Keratinocyte (primary cell): ENCODE data around the gene ZNF236. TPM values are rescaled to one million over a fixed set of nuclear protein-coding genes. Genes with fewer than 3 reads are reported as not detected.

Experiments
- DNase-seq: peaks from one replicate; pipeline ENCODE4 v3.0.0-alpha.2; 2011; ENCODE audit warnings: low read depth, missing footprints, low spot score
- FAIRE-seq: peaks from 2 replicates; lab custom pipeline; 2011; peaks lifted over from hg19 to GRCh38; lab: Jason Lieb, UNC
- H2AFZ ChIP-seq: 2 replicates; pipeline ENCODE4 v1.6.0; 2012; ENCODE audit warnings: low read length, control low read depth, inconsistent platforms; ENCODE audit not compliant: control insufficient read depth
- H3K27ac ChIP-seq: 2 replicates; pipeline ENCODE4 v1.5.1; 2011; ENCODE audit warnings: low read length; ENCODE audit not compliant: control insufficient read depth, insufficient read depth
- H3K27me3 ChIP-seq: 3 replicates; pipeline ENCODE4 v1.6.0; 2011; ENCODE audit warnings: low read length; ENCODE audit not compliant: control insufficient read depth, insufficient read depth; ENCODE audit errors: extremely low read depth
- H3K36me3 ChIP-seq, 2 experiments: 2 replicates in 1 of 2; 3 replicates in 1 of 2; pipeline ENCODE4 v1.5.1; 2011; ENCODE audit warnings: low read length in 2 of 2, mild to moderate bottlenecking in 1 of 2; ENCODE audit not compliant: control insufficient read depth in 2 of 2, insufficient read depth in 2 of 2; ENCODE audit errors: extremely low read depth in 1 of 2
- H3K4me1 ChIP-seq: 3 replicates; pipeline ENCODE4 v1.5.1; 2011; ENCODE audit warnings: low read length; ENCODE audit not compliant: control insufficient read depth, insufficient read depth; ENCODE audit errors: extremely low read depth
- H3K4me2 ChIP-seq: 3 replicates; pipeline ENCODE4 v1.6.0; 2011; ENCODE audit warnings: low read depth, low read length; ENCODE audit not compliant: control insufficient read depth, insufficient read depth; ENCODE audit errors: extremely low read depth
- H3K4me3 ChIP-seq, 3 experiments: fragments of 200-600 bp in 1 of 3; sonication (generic) in 1 of 3; 2 replicates in 2 of 3; 3 replicates in 1 of 3; pipeline ENCODE4 v1.5.1; 2011 to 2016; ENCODE audit warnings: low read length in 3 of 3, mild to moderate bottlenecking in 3 of 3, control low read depth in 2 of 3, inconsistent platforms in 1 of 3, low read depth in 1 of 3, mixed read lengths in 1 of 3, mixed run types in 1 of 3, moderate library complexity in 1 of 3; ENCODE audit not compliant: control insufficient read depth in 2 of 3, insufficient read depth in 2 of 3; ENCODE audit errors: extremely low read depth in 1 of 3
- H3K79me2 ChIP-seq: 2 replicates; pipeline ENCODE4 v1.6.0; 2012; ENCODE audit warnings: low read length; ENCODE audit not compliant: control insufficient read depth, insufficient read depth
- H3K9ac ChIP-seq: 3 replicates; pipeline ENCODE4 v1.6.0; 2011; ENCODE audit warnings: low read length; ENCODE audit not compliant: control insufficient read depth, insufficient read depth; ENCODE audit errors: extremely low read depth
- H3K9me1 ChIP-seq: 3 replicates; pipeline ENCODE4 v1.6.0; 2011; ENCODE audit warnings: low read length; ENCODE audit not compliant: control insufficient read depth, insufficient read depth; ENCODE audit errors: extremely low read depth
- H3K9me3 ChIP-seq: 2 replicates; pipeline ENCODE4 v1.5.1; 2012; ENCODE audit warnings: low read depth, low read length; ENCODE audit not compliant: control insufficient read depth
- H4K20me1 ChIP-seq: 3 replicates; pipeline ENCODE4 v1.6.0; 2011; ENCODE audit warnings: low read length; ENCODE audit not compliant: control insufficient read depth, insufficient read depth; ENCODE audit errors: extremely low read depth
- EZH2 ChIP-seq: IDR thresholded peaks from one replicate; pipeline ENCODE4 v1.6.1; 2012; ENCODE audit warnings: inconsistent platforms, mild to moderate bottlenecking, low read length, moderate library complexity
- dilution Hi-C: fragments of 300-500 bp; cut with MboI; formaldehyde crosslinking; loops from one replicate; pipeline ENCODE4 v1.7.0; 2020; ENCODE audit warnings: low sequenced_read_pairs; ENCODE audit not compliant: extremely low pct_ligation_motif_present
- polyA plus RNA-seq, 5 experiments: library from polyadenylated mRNA; depleted of rRNA in 3 of 5; stranded (reverse) in 3 of 5; stranded (forward) in 1 of 5; unstranded in 1 of 5; fragments of >200 nt; gene quantifications; 1 replicate in 1 of 5; 2 replicates in 3 of 5; 3 replicates in 1 of 5; pipeline versions ENCODE4 v1.2.1 to v1.2.3, GENCODE V29; 2011 to 2012; ENCODE audit warnings: missing spikeins in 2 of 5, low read depth in 1 of 5, low replicate concordance in 1 of 5
- TF ChIP-seq, protein P1 (sequence below), 3 experiments: IDR thresholded peaks in 1 of 3; conservative IDR thresholded peaks in 1 of 3; optimal IDR thresholded peaks in 1 of 3; 2 replicates in 2 of 3; 3 replicates in 1 of 3; pipeline versions ENCODE3 to v1.5.1; 2011; ENCODE audit warnings: low read length in 3 of 3, mild to moderate bottlenecking in 3 of 3, moderate library complexity in 2 of 3, control low read depth in 1 of 3, inconsistent platforms in 1 of 3; ENCODE audit not compliant: insufficient read depth in 2 of 3; ENCODE audit errors: extremely low read depth in 1 of 3

ZNF236 gene
- polyA plus RNA-seq, 1 donor (not counting 4 experiments of a cell fraction or from before 2014, with no cell fraction given) = 4.5 TPM

DNA sequence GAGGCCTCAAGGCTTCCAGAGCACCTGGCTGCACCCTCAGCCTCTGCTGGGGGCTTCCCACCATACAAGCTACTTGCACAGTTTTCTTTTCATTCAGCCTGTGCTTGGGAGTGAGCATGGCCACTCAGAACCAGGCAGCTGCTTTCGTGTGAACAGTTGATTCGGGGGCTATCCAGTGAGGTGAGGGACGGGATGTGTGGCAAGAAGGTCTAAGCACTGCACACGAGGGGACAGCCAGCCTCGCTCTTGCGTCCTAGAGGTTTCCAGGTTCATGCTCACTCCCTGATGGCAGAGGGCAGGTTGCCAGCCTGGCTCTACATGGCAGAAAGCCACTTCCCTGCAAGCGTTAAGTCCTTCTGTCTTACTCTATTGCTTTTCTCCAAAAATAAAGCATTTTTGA, 164.0 kb downstream of the ZNF236 start:
- Histone ChIP-seq H4K20me1 (no peaks in the 10 kb centered on the region), H3K27me3 (peaks cover under 1% of the 10 kb centered on the region), H3K9me1 (no peaks in the 10 kb centered on the region), H3K36me3 (no peaks in the 10 kb centered on the region), H3K9me3 (no peaks in the 10 kb centered on the region), H3K4me3 (no peak overlapping the region), H3K9ac (no peak overlapping the region), H3K4me2 (no peak overlapping the region), H3K4me1 (peaks cover 3% of the 10 kb centered on the region), H3K27ac (no peak overlapping the region), H3K79me2 (no peaks in the 10 kb centered on the region), H2AFZ (no peak overlapping the region)
- DNase-seq = no peak
- dilution Hi-C loops = no loop called here
- TF ChIP-seq EZH2 = no peak
- TF ChIP-seq, protein P1, sequence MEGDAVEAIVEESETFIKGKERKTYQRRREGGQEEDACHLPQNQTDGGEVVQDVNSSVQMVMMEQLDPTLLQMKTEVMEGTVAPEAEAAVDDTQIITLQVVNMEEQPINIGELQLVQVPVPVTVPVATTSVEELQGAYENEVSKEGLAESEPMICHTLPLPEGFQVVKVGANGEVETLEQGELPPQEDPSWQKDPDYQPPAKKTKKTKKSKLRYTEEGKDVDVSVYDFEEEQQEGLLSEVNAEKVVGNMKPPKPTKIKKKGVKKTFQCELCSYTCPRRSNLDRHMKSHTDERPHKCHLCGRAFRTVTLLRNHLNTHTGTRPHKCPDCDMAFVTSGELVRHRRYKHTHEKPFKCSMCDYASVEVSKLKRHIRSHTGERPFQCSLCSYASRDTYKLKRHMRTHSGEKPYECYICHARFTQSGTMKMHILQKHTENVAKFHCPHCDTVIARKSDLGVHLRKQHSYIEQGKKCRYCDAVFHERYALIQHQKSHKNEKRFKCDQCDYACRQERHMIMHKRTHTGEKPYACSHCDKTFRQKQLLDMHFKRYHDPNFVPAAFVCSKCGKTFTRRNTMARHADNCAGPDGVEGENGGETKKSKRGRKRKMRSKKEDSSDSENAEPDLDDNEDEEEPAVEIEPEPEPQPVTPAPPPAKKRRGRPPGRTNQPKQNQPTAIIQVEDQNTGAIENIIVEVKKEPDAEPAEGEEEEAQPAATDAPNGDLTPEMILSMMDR (optimal IDR thresholded peaks at IDR 0.05 in 1 of 3, IDR thresholded peaks at IDR 0.05 in 1 of 3, conservative IDR thresholded peaks at IDR 0.05 in 1 of 3; ENCODE audit: extremely low read depth in 1 of 3, insufficient read depth in 2 of 3, low read length in 3 of 3) = no peak
- FAIRE-seq = no peak

DNA sequence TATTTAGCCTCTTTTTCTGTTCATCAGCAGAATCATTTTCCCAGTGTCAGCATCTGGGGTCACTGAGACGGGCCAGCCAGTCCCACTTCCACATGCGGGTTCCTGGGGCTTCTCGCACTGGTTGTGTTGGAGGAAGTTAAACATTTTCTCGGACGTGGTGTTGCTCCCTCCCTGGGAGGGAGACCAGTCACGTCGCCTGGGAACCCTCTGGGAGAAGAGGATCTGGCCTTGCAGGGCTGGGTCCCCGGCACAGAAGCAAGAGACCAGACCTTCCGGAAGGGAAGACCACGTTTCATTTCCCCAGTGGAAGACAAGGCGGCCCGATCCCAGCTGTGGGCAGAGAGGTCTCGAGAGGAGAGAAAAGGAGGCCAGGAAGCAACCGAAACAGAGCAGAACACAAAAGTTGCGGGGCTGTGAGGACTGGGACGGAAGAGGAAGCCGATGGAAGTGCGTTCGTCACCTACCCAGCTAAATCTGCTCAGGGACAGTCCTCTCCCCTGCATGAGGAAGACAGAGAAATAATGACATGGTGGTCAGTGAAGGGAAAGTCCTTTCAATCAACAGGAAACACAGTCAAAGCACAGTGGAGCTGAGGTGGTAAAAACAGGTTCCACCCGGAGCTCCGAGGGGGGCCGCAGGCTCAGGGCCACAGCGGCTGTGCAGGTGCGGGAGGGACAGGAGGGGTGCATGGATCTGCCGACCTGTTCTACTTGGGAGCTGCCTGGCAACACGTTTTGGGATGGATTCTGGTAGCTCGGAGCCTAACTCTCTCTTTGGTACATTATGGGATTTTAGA, 165.9 kb downstream of the ZNF236 start:
- H4K20me1 ChIP-seq = no peaks in the 10 kb centered on the region
- TF ChIP-seq, protein P1 (optimal IDR thresholded peaks at IDR 0.05 in 1 of 3, IDR thresholded peaks at IDR 0.05 in 1 of 3, conservative IDR thresholded peaks at IDR 0.05 in 1 of 3; ENCODE audit: extremely low read depth in 1 of 3, insufficient read depth in 2 of 3, low read length in 3 of 3) = no peak
- H3K9me1 ChIP-seq = no peaks in the 10 kb centered on the region
- H3K27ac ChIP-seq = no peak overlapping the region
- H3K79me2 ChIP-seq = no peaks in the 10 kb centered on the region
- DNase-seq (no peak), FAIRE-seq (no peak)
- no peaks in the 10 kb centered on the region for H3K9me3 ChIP-seq
- H3K9ac ChIP-seq = no peak overlapping the region
- H3K36me3 ChIP-seq = no peaks in the 10 kb centered on the region
- no peak overlapping the region for H2AFZ ChIP-seq
- dilution Hi-C loops = no loop called here
- no peak overlapping the region for H3K4me2 ChIP-seq
- H3K27me3 ChIP-seq = peaks cover 3% of the 10 kb centered on the region
- no peak overlapping the region for H3K4me3 ChIP-seq
- H3K4me1 ChIP-seq = no peaks in the 10 kb centered on the region
